ENCODE data around the gene LMO7. TPM values are rescaled to one million over a fixed set of nuclear protein-coding genes. Genes with fewer than 3 reads are reported as not detected.
A peak's percentile ranks its signal among the peaks of the same experiment; 100 is the strongest.
"Not testable (repeated sequence)": the region's sequence is repeated elsewhere in the genome, so short reads cannot be mapped to it uniquely, and the experiment has no call there.

LMO7 gene
- total RNA-seq, 1 experiment from 2014 or later = 100 TPM

GRCh38 chr13:75680251-75680650 is 44.1 kb downstream of the LMO7 start:
- not testable (repeated sequence) for H3K4me3 ChIP-seq, DNase-seq, H3K9me3 ChIP-seq, H3K27me3 ChIP-seq
- peaks cover 67% of the 10 kb centered on the region for H3K36me3 ChIP-seq

DNA sequence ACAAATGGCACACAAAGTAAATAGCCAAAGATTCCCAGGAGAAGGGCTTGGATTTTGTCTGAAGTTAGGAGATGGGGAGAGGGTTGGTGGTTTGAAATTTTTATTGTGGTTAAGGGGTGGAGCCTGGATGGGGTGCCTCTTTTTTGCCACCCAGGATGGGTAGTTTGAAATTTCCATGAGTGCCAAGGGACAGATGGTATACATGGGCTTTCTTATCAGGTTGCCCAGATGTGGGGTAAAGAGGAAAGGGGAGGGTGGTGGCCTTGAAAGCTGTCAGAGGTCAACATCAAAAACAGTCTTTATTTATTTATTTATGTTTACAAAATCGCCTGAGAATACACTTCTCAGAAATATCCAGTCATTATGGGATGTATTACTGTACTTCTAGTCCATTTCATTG is 46.2 kb downstream of the LMO7 start:
- no peak for DNase-seq
- no peak overlapping the region for H3K4me3 ChIP-seq
- H3K9me3 ChIP-seq = no peaks in the 10 kb centered on the region; the same call in 1 of the 2 replicates
- no peaks in the 10 kb centered on the region for H3K27me3 ChIP-seq
- H3K36me3 ChIP-seq = peaks cover 56% of the 10 kb centered on the region

DNA sequence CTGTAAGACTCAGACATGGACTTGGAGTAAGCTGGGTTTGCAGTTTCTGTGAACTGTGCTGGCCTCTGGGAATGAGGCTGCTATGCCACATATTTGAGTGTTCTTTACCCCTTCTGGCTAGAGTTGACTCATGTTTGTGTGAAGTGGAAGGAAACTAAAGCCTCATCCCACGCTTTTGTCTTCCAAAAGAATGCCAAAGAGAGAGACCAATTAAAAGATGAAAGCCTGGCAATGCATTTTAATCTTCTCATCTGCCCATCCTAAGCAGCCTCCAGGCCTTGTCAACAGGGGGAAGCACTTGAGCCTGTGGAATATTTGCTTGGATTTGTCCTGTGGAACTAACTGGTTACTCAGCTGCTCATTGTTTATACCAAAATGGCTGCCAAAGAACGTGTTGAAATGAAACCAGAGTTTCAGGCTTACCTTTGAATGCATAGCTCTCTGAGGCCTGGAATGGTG is 49.1 kb downstream of the LMO7 start:
- 0 out of 2 replicates have a peak overlapping the region, but pooled peaks have one; percentile 0 for H3K4me3 ChIP-seq
- no peaks in the 10 kb centered on the region for H3K9me3 ChIP-seq
- H3K36me3 ChIP-seq = peaks cover 63% of the 10 kb centered on the region
- peak; percentile 69 for DNase-seq
- H3K27me3 ChIP-seq = no peaks in the 10 kb centered on the region

- no peaks in the 10 kb centered on the region for H3K9me3 ChIP-seq
- no peak for DNase-seq
- H3K27me3 ChIP-seq = no peaks in the 10 kb centered on the region
- H3K4me3 ChIP-seq = no peak overlapping the region
- peaks cover 63% of the 10 kb centered on the region for H3K36me3 ChIP-seq
Measured at GRCh38 chr13:75687150-75687763, 51.1 kb downstream of the LMO7 start.

GRCh38 chr13:75689686-75690085 is 53.6 kb downstream of the LMO7 start:
- H3K27me3 ChIP-seq = no peaks in the 10 kb centered on the region
- peaks cover 78% of the 10 kb centered on the region for H3K36me3 ChIP-seq
- H3K9me3 ChIP-seq = no peaks in the 10 kb centered on the region
- DNase-seq = no peak
- H3K4me3 ChIP-seq = no peak overlapping the region

- no peaks in the 10 kb centered on the region for H3K9me3 ChIP-seq
- no peak for DNase-seq
- H3K36me3 ChIP-seq = peaks cover 85% of the 10 kb centered on the region
- no peak overlapping the region for H3K4me3 ChIP-seq
- H3K27me3 ChIP-seq = no peaks in the 10 kb centered on the region
Measured at GRCh38 chr13:75690607-75691006, 54.5 kb downstream of the LMO7 start.

DNA sequence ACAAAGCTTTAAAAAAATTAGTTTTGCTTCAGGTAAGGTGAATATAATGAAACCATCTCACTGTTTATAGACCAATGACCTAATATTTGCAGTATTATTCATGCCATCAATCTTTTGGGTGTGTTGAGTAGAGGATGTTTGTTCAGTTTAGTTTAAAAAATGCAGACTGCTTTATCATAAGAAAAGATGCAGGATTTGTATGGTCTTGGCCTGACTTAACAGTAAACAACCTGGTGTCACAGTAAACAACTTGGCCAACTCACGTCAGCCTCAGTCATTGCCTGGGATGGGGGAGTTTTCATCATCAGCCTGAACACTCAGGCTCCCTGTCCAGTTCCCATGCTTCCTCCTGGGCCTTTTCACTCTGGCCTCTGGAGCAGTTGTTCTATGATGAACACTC is 55.1 kb downstream of the LMO7 start:
- Histone ChIP-seq H3K36me3 (peaks cover 83% of the 10 kb centered on the region), H3K9me3 (no peaks in the 10 kb centered on the region), H3K4me3 (no peak overlapping the region), H3K27me3 (no peaks in the 10 kb centered on the region)
- no peak for DNase-seq

DNA sequence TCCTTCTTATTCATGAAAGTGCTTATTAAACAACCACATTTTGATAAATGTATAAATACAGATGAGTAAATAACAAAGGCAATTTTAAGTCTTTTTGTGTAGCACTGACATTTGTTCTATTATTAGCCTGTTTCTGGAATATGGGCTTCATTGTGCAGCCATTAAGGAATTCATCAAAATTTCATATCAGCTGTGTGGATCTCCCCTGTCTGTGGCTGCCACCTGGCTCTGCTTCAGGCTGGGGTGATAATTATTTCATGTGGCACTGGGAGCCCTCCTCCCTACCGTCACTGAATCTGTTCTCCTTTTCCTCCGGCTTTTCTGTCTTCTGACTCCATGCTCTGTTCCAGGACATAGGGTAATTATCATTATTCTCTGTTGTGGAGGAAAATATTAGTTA is 57.1 kb downstream of the LMO7 start:
- no peaks in the 10 kb centered on the region for H3K27me3 ChIP-seq
- H3K4me3 ChIP-seq = no peak overlapping the region
- DNase-seq = no peak
- H3K9me3 ChIP-seq = no peaks in the 10 kb centered on the region
- H3K36me3 ChIP-seq = peaks cover 86% of the 10 kb centered on the region

DNA sequence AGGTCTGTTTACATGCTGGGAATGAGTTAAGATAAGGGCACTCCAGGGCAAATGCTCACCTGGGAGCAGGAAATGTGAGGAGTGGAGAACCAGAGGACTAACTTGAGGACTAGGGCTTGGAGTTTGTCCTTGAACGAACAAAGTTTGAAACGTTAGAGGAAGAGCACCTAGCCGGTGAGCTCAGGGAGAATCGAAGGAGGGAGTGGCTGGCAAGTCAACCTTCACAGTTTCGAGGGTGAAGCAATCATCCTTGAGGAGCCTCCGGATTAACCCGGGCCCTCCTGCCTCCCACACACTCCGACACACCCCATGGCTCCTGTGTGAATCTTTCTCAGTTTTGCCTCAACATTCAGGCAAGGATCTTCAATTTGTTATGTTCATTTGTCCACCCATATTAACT is 58.6 kb downstream of the LMO7 start:
- no peak for DNase-seq

GRCh38 chr13:75695908-75696307 is 59.8 kb downstream of the LMO7 start:
- peaks cover 75% of the 10 kb centered on the region for H3K36me3 ChIP-seq
- H3K9me3 ChIP-seq, H3K27me3 ChIP-seq, H3K4me3 ChIP-seq: not testable (repeated sequence)
- DNase-seq = peak; percentile 50

More for the DNA sequence above, 58.6 kb downstream of the LMO7 start:
- Histone ChIP-seq H3K4me3 (no peak overlapping the region), H3K27me3 (no peaks in the 10 kb centered on the region), H3K9me3 (no peaks in the 10 kb centered on the region), H3K36me3 (peaks cover 76% of the 10 kb centered on the region)

- no peak for DNase-seq
- Histone ChIP-seq H3K4me3 (no peak overlapping the region), H3K27me3 (no peaks in the 10 kb centered on the region), H3K36me3 (peaks cover 69% of the 10 kb centered on the region), H3K9me3 (no peaks in the 10 kb centered on the region)
Measured at GRCh38 chr13:75699062-75699461, 62.9 kb downstream of the LMO7 start.

GRCh38 chr13:75699717-75700116 is 63.6 kb downstream of the LMO7 start:
- H3K36me3 ChIP-seq = peaks cover 63% of the 10 kb centered on the region
- H3K9me3 ChIP-seq, DNase-seq, H3K27me3 ChIP-seq, H3K4me3 ChIP-seq: not testable (repeated sequence)

DNA sequence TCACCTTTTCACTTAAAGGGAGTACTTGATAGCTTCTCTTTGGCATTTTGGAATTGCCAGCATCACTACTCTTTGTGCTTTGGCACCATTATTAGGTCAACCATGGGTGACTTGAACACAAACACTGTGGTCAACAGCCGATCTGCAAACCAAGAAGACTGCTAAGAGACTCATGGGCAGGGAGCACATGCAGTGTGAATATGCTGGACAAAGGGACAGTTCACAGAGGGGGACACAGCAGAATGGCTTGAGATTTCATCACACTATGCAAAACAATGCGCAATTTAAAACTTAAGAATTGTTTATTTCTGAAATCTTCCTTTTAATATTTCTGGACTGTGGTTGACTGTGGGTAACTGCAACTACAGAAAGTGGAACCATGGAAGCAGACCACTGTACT is 64.4 kb downstream of the LMO7 start:
- Histone ChIP-seq H3K36me3 (peaks cover 57% of the 10 kb centered on the region), H3K9me3 (no peaks in the 10 kb centered on the region), H3K27me3 (no peaks in the 10 kb centered on the region), H3K4me3 (no peak overlapping the region)
- no peak for DNase-seq

DNA sequence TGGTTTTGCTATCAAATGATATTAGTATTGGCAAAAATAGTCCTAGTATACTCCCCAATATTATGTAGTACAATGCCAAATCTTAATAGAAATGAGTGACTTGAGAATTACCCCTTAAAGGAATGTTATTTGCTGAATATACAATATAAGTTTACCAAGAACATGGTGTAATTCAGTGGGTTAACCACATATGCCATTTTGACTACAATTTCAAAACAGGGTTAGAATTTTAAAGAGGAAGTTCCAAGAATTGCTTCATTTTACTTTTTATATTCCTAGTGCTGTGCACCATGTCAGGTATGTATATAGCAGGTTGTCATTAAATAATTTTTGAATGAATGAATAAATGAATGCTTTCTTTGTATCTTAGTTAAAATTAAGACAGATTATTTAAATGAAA is 66.3 kb downstream of the LMO7 start:
- no peaks in the 10 kb centered on the region for H3K27me3 ChIP-seq
- no peak overlapping the region for H3K4me3 ChIP-seq
- peaks cover 44% of the 10 kb centered on the region for H3K36me3 ChIP-seq
- H3K9me3 ChIP-seq = no peaks in the 10 kb centered on the region
- no peak for DNase-seq

GRCh38 chr13:75703769-75704168 is 67.6 kb downstream of the LMO7 start:
- H3K27me3 ChIP-seq = no peaks in the 10 kb centered on the region
- no peaks in the 10 kb centered on the region for H3K9me3 ChIP-seq
- no peak overlapping the region for H3K4me3 ChIP-seq
- H3K36me3 ChIP-seq = peaks cover 47% of the 10 kb centered on the region
- DNase-seq = no peak

- H3K9me3 ChIP-seq = no peaks in the 10 kb centered on the region
- no peaks in the 10 kb centered on the region for H3K27me3 ChIP-seq
- peak; percentile 21 for DNase-seq
- peaks cover 46% of the 10 kb centered on the region for H3K36me3 ChIP-seq
- no peak overlapping the region for H3K4me3 ChIP-seq
Measured at GRCh38 chr13:75704194-75704926, 68.2 kb downstream of the LMO7 start.

DNA sequence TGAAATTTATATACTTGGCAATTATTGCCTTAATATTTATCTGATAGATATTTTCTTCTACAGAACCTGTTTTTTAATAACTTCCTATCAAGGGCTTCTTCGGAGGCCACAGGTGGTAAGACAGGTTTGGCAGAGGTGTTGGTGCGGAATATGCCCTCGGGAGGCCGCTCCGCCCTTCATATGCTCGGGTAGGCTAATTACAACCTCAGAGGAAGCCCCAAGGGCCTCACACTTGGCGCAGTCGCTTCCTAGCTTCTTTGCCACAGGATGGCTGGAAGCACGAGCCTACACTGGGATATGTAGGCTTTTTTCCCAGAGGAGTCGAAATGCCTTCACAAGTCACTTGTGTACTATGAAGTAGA is 68.8 kb downstream of the LMO7 start:
- Histone ChIP-seq H3K27me3 (no peaks in the 10 kb centered on the region), H3K4me3 (no peak overlapping the region), H3K9me3 (no peaks in the 10 kb centered on the region), H3K36me3 (peaks cover 46% of the 10 kb centered on the region)
- DNase-seq = peak; percentile 50

GRCh38 chr13:75705395-75705794 is 69.3 kb downstream of the LMO7 start:
- no peak overlapping the region for H3K4me3 ChIP-seq
- no peak for DNase-seq
- H3K9me3 ChIP-seq = no peaks in the 10 kb centered on the region
- H3K27me3 ChIP-seq = no peaks in the 10 kb centered on the region
- H3K36me3 ChIP-seq = peaks cover 42% of the 10 kb centered on the region

Data from MG63 (cell line).